ENCODE measurements around the gene IRX6. TPM values are rescaled to one million over a fixed set of nuclear protein-coding genes. Genes with fewer than 3 reads are reported as not detected.

The IRX6 gene
- total and polyA plus RNA-seq, 2 of the 13 experiments (the other 11 are each of a cell fraction or from before 2014, with no cell fraction given) = not detected

DNA sequence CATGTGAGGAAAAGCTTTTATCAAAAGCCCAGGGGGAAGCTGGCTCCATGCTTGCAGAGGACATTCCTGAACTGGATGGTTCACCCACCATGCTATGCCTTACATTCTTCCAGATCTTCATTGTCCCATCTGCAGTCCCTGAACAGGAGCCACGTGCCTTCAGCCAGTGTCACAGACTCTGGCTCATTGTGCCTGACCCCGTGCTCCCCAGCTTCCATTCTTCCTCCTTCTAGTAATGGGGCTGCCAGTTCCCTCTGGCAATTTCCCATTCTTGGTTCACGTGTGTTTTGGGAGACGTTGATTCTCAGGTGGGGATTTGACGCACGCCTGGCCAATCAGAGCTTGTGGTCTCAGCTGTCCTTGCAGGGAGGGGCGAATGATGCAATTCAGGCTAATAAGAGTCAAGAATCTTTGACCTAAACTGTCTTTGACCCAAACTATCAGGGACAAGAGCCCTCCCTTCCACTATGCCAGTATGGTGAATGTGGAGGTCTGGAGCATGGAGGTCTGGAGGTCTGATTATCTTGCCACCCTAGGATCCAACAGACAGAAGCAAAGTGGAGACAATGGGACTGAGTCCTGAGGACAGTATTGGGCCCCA is 52.7 kb downstream of the IRX6 start:
- Histone ChIP-seq H3K9me3 (ENCODE audit: low read length) (no peaks in the 10 kb centered on the region), H4K20me1 (ENCODE audit: insufficient read depth, low read length) (no peaks in the 10 kb centered on the region), H3K4me1 (ENCODE audit: insufficient read depth, low read length) (peaks cover 7% of the 10 kb centered on the region), H3K4me3 (replicated peaks in 1 of 3; ENCODE audit: insufficient read depth in 1 of 3, low read depth in 2 of 3, low read length in 3 of 3) (no peak overlapping the region), H3K27ac (ENCODE audit: extremely low read length, insufficient read depth, low read length) (no peak overlapping the region), H3K79me2 (ENCODE audit: insufficient read depth, low read length) (no peaks in the 10 kb centered on the region), H3K27me3 (ENCODE audit: control insufficient read depth in 1 of 2, insufficient read depth in 2 of 2, low read length in 2 of 2) (peaks cover 0 to 19% of the 10 kb centered on the region in 2 experiments; a peak in 1 of 5 replicates), H3K9ac (ENCODE audit: insufficient read depth, low read depth, low read length) (no peak overlapping the region), H3K36me3 (replicated peaks in 1 of 2; ENCODE audit: control insufficient read depth in 1 of 2, insufficient read depth in 2 of 2, low read length in 2 of 2) (no peaks in the 10 kb centered on the region), H3K4me2 (ENCODE audit: low read depth, low read length) (no peak overlapping the region), H2AFZ (ENCODE audit: low read length) (no peak overlapping the region)
- intact Hi-C loops (cut with micrococcal nuclease; ENCODE audit: unreplicated experiment) (no loop called here), in situ Hi-C loops (cut with HindIII; ENCODE audit: extremely low pct_ligation_motif_present, low pct_unique_long_range_greater_than_20kb) (no loop called here)
- ChIA-PET POLR2A (no interaction called here), CTCF (ENCODE audit: low intra/inter-chr PET ratio, low total read pairs) (no interaction called here)
- DNase-seq (ENCODE audit: low spot score) (no peak), FAIRE-seq (no peak), ATAC-seq (no peak)
- no TSS peak for BruUV-seq (replicated peaks)
- WGBS (ENCODE audit: low lambda C conversion rate) = 57% methylated on average over 7 of the region's 7 CpGs
- TF ChIP-seq ATF7-NPFF (CRISPR knock-in tag; IDR thresholded peaks at IDR 0.05; ENCODE audit: low read depth) (no peak), KLF9 (CRISPR knock-in tag; IDR thresholded peaks at IDR 0.05; ENCODE audit: low read depth) (no peak), CBFB (CRISPR knock-in tag; IDR thresholded peaks at IDR 0.05) (no peak), RNF2 (conservative IDR thresholded peaks at IDR 0.05; ENCODE audit: low read depth) (no peak), ZNF207 (IDR thresholded peaks at IDR 0.05; ENCODE audit: borderline replicate concordance) (no peak), ZNF333 (CRISPR knock-in tag; IDR thresholded peaks at IDR 0.05; ENCODE audit: borderline replicate concordance) (no peak), ATF1 (CRISPR knock-in tag; IDR thresholded peaks at IDR 0.05) (no peak)
- TF ChIP-seq, protein P1, sequence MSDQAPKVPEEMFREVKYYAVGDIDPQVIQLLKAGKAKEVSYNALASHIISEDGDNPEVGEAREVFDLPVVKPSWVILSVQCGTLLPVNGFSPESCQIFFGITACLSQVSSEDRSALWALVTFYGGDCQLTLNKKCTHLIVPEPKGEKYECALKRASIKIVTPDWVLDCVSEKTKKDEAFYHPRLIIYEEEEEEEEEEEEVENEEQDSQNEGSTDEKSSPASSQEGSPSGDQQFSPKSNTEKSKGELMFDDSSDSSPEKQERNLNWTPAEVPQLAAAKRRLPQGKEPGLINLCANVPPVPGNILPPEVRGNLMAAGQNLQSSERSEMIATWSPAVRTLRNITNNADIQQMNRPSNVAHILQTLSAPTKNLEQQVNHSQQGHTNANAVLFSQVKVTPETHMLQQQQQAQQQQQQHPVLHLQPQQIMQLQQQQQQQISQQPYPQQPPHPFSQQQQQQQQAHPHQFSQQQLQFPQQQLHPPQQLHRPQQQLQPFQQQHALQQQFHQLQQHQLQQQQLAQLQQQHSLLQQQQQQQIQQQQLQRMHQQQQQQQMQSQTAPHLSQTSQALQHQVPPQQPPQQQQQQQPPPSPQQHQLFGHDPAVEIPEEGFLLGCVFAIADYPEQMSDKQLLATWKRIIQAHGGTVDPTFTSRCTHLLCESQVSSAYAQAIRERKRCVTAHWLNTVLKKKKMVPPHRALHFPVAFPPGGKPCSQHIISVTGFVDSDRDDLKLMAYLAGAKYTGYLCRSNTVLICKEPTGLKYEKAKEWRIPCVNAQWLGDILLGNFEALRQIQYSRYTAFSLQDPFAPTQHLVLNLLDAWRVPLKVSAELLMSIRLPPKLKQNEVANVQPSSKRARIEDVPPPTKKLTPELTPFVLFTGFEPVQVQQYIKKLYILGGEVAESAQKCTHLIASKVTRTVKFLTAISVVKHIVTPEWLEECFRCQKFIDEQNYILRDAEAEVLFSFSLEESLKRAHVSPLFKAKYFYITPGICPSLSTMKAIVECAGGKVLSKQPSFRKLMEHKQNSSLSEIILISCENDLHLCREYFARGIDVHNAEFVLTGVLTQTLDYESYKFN (CRISPR knock-in tag; conservative IDR thresholded peaks at IDR 0.05) = no peak
- TF ChIP-seq, protein P2, sequence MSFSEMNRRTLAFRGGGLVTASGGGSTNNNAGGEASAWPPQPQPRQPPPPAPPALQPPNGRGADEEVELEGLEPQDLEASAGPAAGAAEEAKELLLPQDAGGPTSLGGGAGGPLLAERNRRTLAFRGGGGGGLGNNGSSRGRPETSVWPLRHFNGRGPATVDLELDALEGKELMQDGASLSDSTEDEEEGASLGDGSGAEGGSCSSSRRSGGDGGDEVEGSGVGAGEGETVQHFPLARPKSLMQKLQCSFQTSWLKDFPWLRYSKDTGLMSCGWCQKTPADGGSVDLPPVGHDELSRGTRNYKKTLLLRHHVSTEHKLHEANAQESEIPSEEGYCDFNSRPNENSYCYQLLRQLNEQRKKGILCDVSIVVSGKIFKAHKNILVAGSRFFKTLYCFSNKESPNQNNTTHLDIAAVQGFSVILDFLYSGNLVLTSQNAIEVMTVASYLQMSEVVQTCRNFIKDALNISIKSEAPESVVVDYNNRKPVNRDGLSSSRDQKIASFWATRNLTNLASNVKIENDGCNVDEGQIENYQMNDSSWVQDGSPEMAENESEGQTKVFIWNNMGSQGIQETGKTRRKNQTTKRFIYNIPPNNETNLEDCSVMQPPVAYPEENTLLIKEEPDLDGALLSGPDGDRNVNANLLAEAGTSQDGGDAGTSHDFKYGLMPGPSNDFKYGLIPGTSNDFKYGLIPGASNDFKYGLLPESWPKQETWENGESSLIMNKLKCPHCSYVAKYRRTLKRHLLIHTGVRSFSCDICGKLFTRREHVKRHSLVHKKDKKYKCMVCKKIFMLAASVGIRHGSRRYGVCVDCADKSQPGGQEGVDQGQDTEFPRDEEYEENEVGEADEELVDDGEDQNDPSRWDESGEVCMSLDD (CRISPR knock-in tag; IDR thresholded peaks at IDR 0.05; ENCODE audit: borderline replicate concordance) = no peak
- TF ChIP-seq, protein P3, sequence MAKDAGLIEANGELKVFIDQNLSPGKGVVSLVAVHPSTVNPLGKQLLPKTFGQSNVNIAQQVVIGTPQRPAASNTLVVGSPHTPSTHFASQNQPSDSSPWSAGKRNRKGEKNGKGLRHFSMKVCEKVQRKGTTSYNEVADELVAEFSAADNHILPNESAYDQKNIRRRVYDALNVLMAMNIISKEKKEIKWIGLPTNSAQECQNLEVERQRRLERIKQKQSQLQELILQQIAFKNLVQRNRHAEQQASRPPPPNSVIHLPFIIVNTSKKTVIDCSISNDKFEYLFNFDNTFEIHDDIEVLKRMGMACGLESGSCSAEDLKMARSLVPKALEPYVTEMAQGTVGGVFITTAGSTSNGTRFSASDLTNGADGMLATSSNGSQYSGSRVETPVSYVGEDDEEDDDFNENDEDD (CRISPR knock-in tag; IDR thresholded peaks at IDR 0.05; ENCODE audit: borderline replicate concordance) = no peak
- TF ChIP-seq, protein P4, sequence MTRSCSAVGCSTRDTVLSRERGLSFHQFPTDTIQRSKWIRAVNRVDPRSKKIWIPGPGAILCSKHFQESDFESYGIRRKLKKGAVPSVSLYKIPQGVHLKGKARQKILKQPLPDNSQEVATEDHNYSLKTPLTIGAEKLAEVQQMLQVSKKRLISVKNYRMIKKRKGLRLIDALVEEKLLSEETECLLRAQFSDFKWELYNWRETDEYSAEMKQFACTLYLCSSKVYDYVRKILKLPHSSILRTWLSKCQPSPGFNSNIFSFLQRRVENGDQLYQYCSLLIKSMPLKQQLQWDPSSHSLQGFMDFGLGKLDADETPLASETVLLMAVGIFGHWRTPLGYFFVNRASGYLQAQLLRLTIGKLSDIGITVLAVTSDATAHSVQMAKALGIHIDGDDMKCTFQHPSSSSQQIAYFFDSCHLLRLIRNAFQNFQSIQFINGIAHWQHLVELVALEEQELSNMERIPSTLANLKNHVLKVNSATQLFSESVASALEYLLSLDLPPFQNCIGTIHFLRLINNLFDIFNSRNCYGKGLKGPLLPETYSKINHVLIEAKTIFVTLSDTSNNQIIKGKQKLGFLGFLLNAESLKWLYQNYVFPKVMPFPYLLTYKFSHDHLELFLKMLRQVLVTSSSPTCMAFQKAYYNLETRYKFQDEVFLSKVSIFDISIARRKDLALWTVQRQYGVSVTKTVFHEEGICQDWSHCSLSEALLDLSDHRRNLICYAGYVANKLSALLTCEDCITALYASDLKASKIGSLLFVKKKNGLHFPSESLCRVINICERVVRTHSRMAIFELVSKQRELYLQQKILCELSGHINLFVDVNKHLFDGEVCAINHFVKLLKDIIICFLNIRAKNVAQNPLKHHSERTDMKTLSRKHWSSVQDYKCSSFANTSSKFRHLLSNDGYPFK (CRISPR knock-in tag; IDR thresholded peaks at IDR 0.05; ENCODE audit: borderline replicate concordance) = no peak
- TF ChIP-seq, protein P5, sequence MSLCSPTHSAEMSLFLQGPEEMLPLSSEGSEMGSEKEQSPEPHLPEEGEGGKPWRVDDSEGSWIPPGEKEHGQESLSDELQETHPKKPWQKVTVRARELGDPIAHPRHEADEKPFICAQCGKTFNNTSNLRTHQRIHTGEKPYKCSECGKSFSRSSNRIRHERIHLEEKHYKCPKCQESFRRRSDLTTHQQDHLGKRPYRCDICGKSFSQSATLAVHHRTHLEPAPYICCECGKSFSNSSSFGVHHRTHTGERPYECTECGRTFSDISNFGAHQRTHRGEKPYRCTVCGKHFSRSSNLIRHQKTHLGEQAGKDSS (CRISPR knock-in tag; IDR thresholded peaks at IDR 0.05; ENCODE audit: borderline replicate concordance, low read depth) = no peak

Data from HepG2 (cell line).